ENCODE data around the gene RASSF5.

DNA sequence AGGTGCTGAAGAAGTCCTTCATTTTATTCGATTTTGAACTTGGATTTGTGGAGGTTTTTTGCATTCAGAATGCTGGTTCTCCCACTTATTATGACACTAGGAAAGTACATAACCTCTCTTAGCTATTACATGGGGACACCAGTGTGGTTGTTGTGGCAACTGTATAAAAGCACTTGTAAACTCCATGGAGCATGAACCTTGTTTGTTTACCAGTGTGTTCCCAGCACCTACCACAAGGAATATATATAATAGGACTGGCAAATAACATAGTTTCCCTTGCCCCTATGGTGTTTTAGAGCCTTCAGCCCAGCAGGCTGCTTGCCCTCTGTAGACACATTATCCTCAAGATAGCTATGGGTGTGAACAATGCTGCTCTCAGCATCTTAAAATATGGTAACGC is 43.1 kb downstream of the RASSF5 start:
- TF ChIP-seq, protein P1, sequence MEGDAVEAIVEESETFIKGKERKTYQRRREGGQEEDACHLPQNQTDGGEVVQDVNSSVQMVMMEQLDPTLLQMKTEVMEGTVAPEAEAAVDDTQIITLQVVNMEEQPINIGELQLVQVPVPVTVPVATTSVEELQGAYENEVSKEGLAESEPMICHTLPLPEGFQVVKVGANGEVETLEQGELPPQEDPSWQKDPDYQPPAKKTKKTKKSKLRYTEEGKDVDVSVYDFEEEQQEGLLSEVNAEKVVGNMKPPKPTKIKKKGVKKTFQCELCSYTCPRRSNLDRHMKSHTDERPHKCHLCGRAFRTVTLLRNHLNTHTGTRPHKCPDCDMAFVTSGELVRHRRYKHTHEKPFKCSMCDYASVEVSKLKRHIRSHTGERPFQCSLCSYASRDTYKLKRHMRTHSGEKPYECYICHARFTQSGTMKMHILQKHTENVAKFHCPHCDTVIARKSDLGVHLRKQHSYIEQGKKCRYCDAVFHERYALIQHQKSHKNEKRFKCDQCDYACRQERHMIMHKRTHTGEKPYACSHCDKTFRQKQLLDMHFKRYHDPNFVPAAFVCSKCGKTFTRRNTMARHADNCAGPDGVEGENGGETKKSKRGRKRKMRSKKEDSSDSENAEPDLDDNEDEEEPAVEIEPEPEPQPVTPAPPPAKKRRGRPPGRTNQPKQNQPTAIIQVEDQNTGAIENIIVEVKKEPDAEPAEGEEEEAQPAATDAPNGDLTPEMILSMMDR (IDR thresholded peaks at IDR 0.05), result peak in 3 of 6 experiments; percentile 10 to 32 (median 24)
- no peak for TF ChIP-seq POLR2A (IDR thresholded peaks at IDR 0.05)
